ENCODE data around the gene EDDM13. TPM values are rescaled to one million over a fixed set of nuclear protein-coding genes. Genes with fewer than 3 reads are reported as not detected.
"Not testable (repeated sequence)": the region's sequence is repeated elsewhere in the genome, so short reads cannot be mapped to it uniquely, and the experiment has no call there.

Gene EDDM13
- polyA plus RNA-seq, 3 donors, result 0.32 to 1.2 TPM; not detected in 1

GRCh38 chr19:56290104-56290503 is 17.6 kb downstream of the EDDM13 start:
- H3K27ac ChIP-seq (ENCODE audit: low read depth, low read length), result no peak overlapping the region

- no peak overlapping the region for H3K27ac ChIP-seq (ENCODE audit: low read depth, low read length)
- 81 to 99% (median 85%) methylated on average over 6 of the region's 6 CpGs for WGBS, 3 donors
These were observed 19.3 kb downstream of the EDDM13 start for GRCh38 chr19:56291867-56292266.

GRCh38 chr19:56294549-56294948 is 22.0 kb downstream of the EDDM13 start:
- WGBS, 3 donors, result 80 to 86% (median 86%) methylated on average over 4 of the region's 4 CpGs
- H3K27ac ChIP-seq (ENCODE audit: low read depth, low read length), result no peak overlapping the region

GRCh38 chr19:56295531-56296455 is 23.2 kb downstream of the EDDM13 start:
- WGBS, 3 donors, result 95% methylated on average over 22 of the region's 22 CpGs
- no peak overlapping the region for H3K27ac ChIP-seq (ENCODE audit: low read depth, low read length)

- WGBS, 3 donors, result 91 to 97% (median 96%) methylated on average over 3 of the region's 3 CpGs
- no peak overlapping the region for H3K27ac ChIP-seq (ENCODE audit: low read depth, low read length)
These were observed 24.5 kb downstream of the EDDM13 start for GRCh38 chr19:56297010-56297409.

GRCh38 chr19:56299688-56300087 is 27.1 kb downstream of the EDDM13 start:
- 73 to 79% (median 76%) methylated on average over 3 of the region's 3 CpGs for WGBS, 3 donors
- H3K27ac ChIP-seq (ENCODE audit: low read depth, low read length), result no peak overlapping the region

GRCh38 chr19:56301155-56301554 is 28.6 kb downstream of the EDDM13 start:
- H3K27ac ChIP-seq (ENCODE audit: low read depth, low read length), result no peak overlapping the region
- 71 to 85% (median 79%) methylated on average over 5 of the region's 5 CpGs for WGBS, 3 donors

- H3K27ac ChIP-seq (ENCODE audit: low read depth, low read length), result no peak overlapping the region
- 32 to 79% (median 34%) methylated on average over 9 of the region's 9 CpGs for WGBS, 3 donors
These were observed 29.5 kb downstream of the EDDM13 start for GRCh38 chr19:56301886-56302620.

- WGBS, 3 donors, result 88 to 92% (median 89%) methylated on average over 9 of the region's 9 CpGs
These were observed 31.7 kb downstream of the EDDM13 start for GRCh38 chr19:56304243-56304642.

GRCh38 chr19:56306016-56306415 is 33.5 kb downstream of the EDDM13 start:
- H3K27ac ChIP-seq (ENCODE audit: low read depth, low read length), result no peak overlapping the region

More at GRCh38 chr19:56304243-56304642, 31.7 kb downstream of the EDDM13 start:
- H3K27ac ChIP-seq (ENCODE audit: low read depth, low read length), result no peak overlapping the region

GRCh38 chr19:56307062-56307461 is 34.5 kb downstream of the EDDM13 start:
- H3K27ac ChIP-seq (ENCODE audit: low read depth, low read length), result not testable (repeated sequence)
- whole genome bisulfite sequencing, 3 donors, result 57 to 77% (median 59%) methylated on average over 6 of the region's 6 CpGs

More at GRCh38 chr19:56306016-56306415, 33.5 kb downstream of the EDDM13 start:
- 69 to 91% (median 76%) methylated on average over 9 of the region's 11 CpGs for WGBS, 3 donors

- H3K27ac ChIP-seq (ENCODE audit: low read depth, low read length), result no peak overlapping the region
- WGBS, 3 donors, result 81 to 89% (median 86%) methylated on average over 7 of the region's 7 CpGs
These were observed 36.2 kb downstream of the EDDM13 start for GRCh38 chr19:56308792-56309191.

- no peak overlapping the region for H3K27ac ChIP-seq (ENCODE audit: low read depth, low read length)
- WGBS, 3 donors, result 74 to 85% (median 82%) methylated on average over 11 of the region's 11 CpGs
These were observed 37.1 kb downstream of the EDDM13 start for GRCh38 chr19:56309511-56310185.

GRCh38 chr19:56310462-56310861 is 37.9 kb downstream of the EDDM13 start:
- WGBS, 3 donors, result 67 to 71% (median 71%) methylated on average over 8 of the region's 8 CpGs
- no peak overlapping the region for H3K27ac ChIP-seq (ENCODE audit: low read depth, low read length)

GRCh38 chr19:56312342-56312741 is 39.8 kb downstream of the EDDM13 start:
- H3K27ac ChIP-seq (ENCODE audit: low read depth, low read length), result no peak overlapping the region
- 52 to 78% (median 62%) methylated on average over 4 of the region's 4 CpGs for WGBS, 3 donors

- WGBS, 3 donors, result 76 to 84% (median 83%) methylated on average over 10 of the region's 10 CpGs
- no peak overlapping the region for H3K27ac ChIP-seq (ENCODE audit: low read depth, low read length)
These were observed 40.5 kb downstream of the EDDM13 start for GRCh38 chr19:56312787-56313657.

GRCh38 chr19:56314018-56314380 is 41.5 kb downstream of the EDDM13 start:
- WGBS, 3 donors, result 0 to 1% (median 1%) methylated on average over 9 of the region's 9 CpGs
- no peak overlapping the region for H3K27ac ChIP-seq (ENCODE audit: low read depth, low read length)
